ENCODE data around the gene CFB. TPM values are rescaled to one million over a fixed set of nuclear protein-coding genes. Genes with fewer than 3 reads are reported as not detected.

Gene CFB
- total and polyA plus RNA-seq, 9 of the 15 experiments (the other 6 are each of a cell fraction or from before 2014, with no cell fraction given), result 0.08 to 0.91 (median 0.22) TPM; not detected in 4

- peak; percentile 84 for TF ChIP-seq TFAP4 (CRISPR knock-in tag; IDR thresholded peaks at IDR 0.05; ENCODE audit: borderline replicate concordance)
- TF ChIP-seq RBBP5 (IDR thresholded peaks at IDR 0.05; ENCODE audit: borderline replicate concordance, insufficient read depth, low read length, poor library complexity, severe bottlenecking), result no peak
- TF ChIP-seq, protein P1, sequence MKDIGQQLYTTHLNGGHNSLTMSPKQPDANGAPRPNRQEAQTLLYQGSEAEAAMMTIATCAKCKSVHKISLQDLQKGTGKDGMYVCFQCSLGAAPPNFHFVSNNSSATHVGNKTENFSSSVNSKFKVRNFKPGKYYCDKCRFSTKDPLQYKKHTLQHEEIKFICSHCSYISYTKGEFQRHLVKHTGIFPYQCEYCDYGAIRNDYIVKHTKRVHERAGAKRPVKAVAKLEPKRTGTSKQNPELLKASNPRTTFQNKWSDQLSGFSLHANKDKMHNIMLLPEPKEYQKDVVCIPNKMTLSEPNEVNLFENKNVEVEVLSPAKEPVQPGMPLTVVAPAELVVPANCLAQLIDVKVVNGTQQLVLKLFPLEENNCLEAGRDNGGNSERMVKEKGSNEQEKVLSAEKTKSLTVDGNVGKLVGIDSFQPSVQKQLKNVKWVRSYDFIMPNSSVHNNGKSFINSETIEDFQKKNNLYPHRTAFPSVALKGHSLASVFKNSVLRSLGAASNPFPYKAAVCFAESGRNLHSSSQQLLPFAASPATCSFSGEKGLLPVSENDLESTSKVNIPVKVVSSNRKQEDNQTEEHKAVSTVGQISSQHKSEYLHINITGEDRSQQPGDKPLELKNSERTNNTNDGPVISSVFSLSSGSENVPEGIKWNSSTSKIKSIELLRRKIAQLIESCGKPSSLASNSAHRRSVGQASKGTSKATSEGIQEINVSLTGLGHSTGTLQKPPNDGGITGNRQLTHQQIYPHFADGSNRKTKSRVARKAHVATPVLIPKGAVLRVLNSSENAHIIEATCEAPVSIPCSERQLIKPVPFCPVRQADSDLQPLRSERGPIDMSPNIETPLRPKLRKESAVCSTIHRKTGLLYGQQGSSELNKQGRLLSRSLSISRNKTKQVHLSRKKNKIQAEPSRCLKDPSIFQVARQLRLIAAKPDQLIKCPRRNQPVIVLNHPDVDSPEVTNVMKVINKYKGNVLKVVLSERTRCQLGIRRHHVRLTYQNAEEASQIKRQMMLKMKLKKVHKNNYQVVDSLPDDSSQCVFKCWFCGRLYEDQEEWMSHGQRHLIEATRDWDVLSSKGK (CRISPR knock-in tag; IDR thresholded peaks at IDR 0.05), result no peak
- TF ChIP-seq MTF1 (CRISPR knock-in tag; IDR thresholded peaks at IDR 0.05; ENCODE audit: borderline replicate concordance), result no peak
- TF ChIP-seq HLTF (IDR thresholded peaks at IDR 0.05), result no peak
- no peak for TF ChIP-seq TBL1XR1 (IDR thresholded peaks at IDR 0.05; ENCODE audit: low read length in 2 of 2)
- TF ChIP-seq RAD21 (CRISPR knock-in tag; conservative IDR thresholded peaks at IDR 0.05 in 1 of 2, IDR thresholded peaks at IDR 0.05 in 1 of 2), result no peak
- no peak for TF ChIP-seq CBX1 (IDR thresholded peaks at IDR 0.05; ENCODE audit: low read depth)
- no peak for TF ChIP-seq ASH1L (IDR thresholded peaks at IDR 0.05; ENCODE audit: borderline replicate concordance, low read depth, partially characterized antibody)
- TF ChIP-seq THRAP3 (IDR thresholded peaks at IDR 0.05; ENCODE audit: borderline replicate concordance), result no peak
- peak; percentile 11; the same call in 1 of the 2 replicates for TF ChIP-seq PML (IDR thresholded peaks at IDR 0.05; ENCODE audit: low read length)
- no peak for TF ChIP-seq SRSF3 (IDR thresholded peaks at IDR 0.05; ENCODE audit: insufficient read depth, low read length)
- TF ChIP-seq ZNF121 (CRISPR knock-in tag; conservative IDR thresholded peaks at IDR 0.05), result no peak
- TF ChIP-seq MEF2D (tag; conservative IDR thresholded peaks at IDR 0.05; ENCODE audit: low read depth), result peak; percentile 39; the same call in 1 of the 2 replicates
- TF ChIP-seq MED1 (CRISPR knock-in tag; IDR thresholded peaks at IDR 0.05; ENCODE audit: borderline replicate concordance), result no peak
- TF ChIP-seq NR4A1 (CRISPR knock-in tag; IDR thresholded peaks at IDR 0.05), result no peak
- TF ChIP-seq NR4A1 (tag; IDR thresholded peaks at IDR 0.05), result peak; percentile 55; the same call in 1 of the 2 replicates
- TF ChIP-seq YY1 (IDR thresholded peaks at IDR 0.05; ENCODE audit: borderline replicate concordance in 1 of 3, control insufficient read depth in 1 of 3, extremely low read depth in 1 of 3, insufficient read depth in 3 of 3, insufficient read length in 1 of 3, insufficient replicate concordance in 2 of 3, low read depth in 1 of 3, low read length in 2 of 3), result peak in 1 of 3 experiments; percentile 23
These were observed 3.0 kb downstream of the CFB start (continued) for GRCh38 chr6:31948753-31949413.
